GM18867 (cell line): ENCODE results near the gene HLA-DRA.
"Not testable (repeated sequence)": the region's sequence is repeated elsewhere in the genome, so short reads cannot be mapped to it uniquely, and the experiment has no call there.

Source experiments
- ATAC-seq: cut with Tn5 transposase; IDR thresholded peaks from one replicate; pipeline ENCODE4 v1.9.1; 2021; ENCODE audit warnings: mild to moderate bottlenecking, moderate library complexity; ENCODE audit not compliant: unreplicated experiment

HLA-DRA gene

GRCh38 chr6:32430179-32430578, 9.5 kb upstream of the HLA-DRA start:
- ATAC-seq, result no peak

- no peak for ATAC-seq
Observed at GRCh38 chr6:32431142-32431541, 8.5 kb upstream of the HLA-DRA start.

GRCh38 chr6:32432050-32432450, 7.6 kb upstream of the HLA-DRA start:
- no peak for ATAC-seq

- ATAC-seq, result not testable (repeated sequence)
Observed at GRCh38 chr6:32433950-32434349, 5.7 kb upstream of the HLA-DRA start.

GRCh38 chr6:32436186-32436585, 3.5 kb upstream of the HLA-DRA start:
- ATAC-seq, result no peak

- peak; percentile 69 for ATAC-seq
Observed at GRCh38 chr6:32436995-32437836, 2.5 kb upstream of the HLA-DRA start.

GRCh38 chr6:32439139-32439538, 548 bp upstream of the HLA-DRA start:
- ATAC-seq, result no peak

- no peak for ATAC-seq
Observed at GRCh38 chr6:32442243-32442667, 2.6 kb downstream of the HLA-DRA start.

- no peak for ATAC-seq
Observed at GRCh38 chr6:32442977-32443552, 3.4 kb downstream of the HLA-DRA start.

GRCh38 chr6:32444433-32444832, 4.7 kb downstream of the HLA-DRA start:
- no peak for ATAC-seq

GRCh38 chr6:32445321-32445854, 5.7 kb downstream of the HLA-DRA start:
- no peak for ATAC-seq

GRCh38 chr6:32447932-32448331, 8.2 kb downstream of the HLA-DRA start:
- ATAC-seq, result no peak

GRCh38 chr6:32449088-32449736, 9.5 kb downstream of the HLA-DRA start:
- ATAC-seq, result no peak

GRCh38 chr6:32457054-32457453, 17.4 kb downstream of the HLA-DRA start:
- no peak for ATAC-seq

GRCh38 chr6:32459781-32460424, 20.2 kb downstream of the HLA-DRA start:
- ATAC-seq, result no peak

- no peak for ATAC-seq
Observed at GRCh38 chr6:32460528-32460927, 20.8 kb downstream of the HLA-DRA start.

GRCh38 chr6:32461493-32461892, 21.8 kb downstream of the HLA-DRA start:
- ATAC-seq, result no peak

GRCh38 chr6:32462609-32463008, 22.9 kb downstream of the HLA-DRA start:
- ATAC-seq, result peak; percentile 67

- not testable (repeated sequence) for ATAC-seq
Observed at GRCh38 chr6:32467743-32468503, 28.2 kb downstream of the HLA-DRA start.

- ATAC-seq, result no peak
Observed at GRCh38 chr6:32472781-32473375, 33.2 kb downstream of the HLA-DRA start.
